DMS114 treated with DMSO at 0.1 percent for 48 hours (cell line): Measurements from ENCODE around the gene SERPINB6.
"Not testable (repeated sequence)": the region's sequence is repeated elsewhere in the genome, so short reads cannot be mapped to it uniquely, and the experiment has no call there.

Experiments
- DNase-seq: peaks from one replicate; lab custom pipeline; 2025; ENCODE audit not compliant: unreplicated experiment; lab: John Stamatoyannopoulos, UW

Gene SERPINB6

DNA sequence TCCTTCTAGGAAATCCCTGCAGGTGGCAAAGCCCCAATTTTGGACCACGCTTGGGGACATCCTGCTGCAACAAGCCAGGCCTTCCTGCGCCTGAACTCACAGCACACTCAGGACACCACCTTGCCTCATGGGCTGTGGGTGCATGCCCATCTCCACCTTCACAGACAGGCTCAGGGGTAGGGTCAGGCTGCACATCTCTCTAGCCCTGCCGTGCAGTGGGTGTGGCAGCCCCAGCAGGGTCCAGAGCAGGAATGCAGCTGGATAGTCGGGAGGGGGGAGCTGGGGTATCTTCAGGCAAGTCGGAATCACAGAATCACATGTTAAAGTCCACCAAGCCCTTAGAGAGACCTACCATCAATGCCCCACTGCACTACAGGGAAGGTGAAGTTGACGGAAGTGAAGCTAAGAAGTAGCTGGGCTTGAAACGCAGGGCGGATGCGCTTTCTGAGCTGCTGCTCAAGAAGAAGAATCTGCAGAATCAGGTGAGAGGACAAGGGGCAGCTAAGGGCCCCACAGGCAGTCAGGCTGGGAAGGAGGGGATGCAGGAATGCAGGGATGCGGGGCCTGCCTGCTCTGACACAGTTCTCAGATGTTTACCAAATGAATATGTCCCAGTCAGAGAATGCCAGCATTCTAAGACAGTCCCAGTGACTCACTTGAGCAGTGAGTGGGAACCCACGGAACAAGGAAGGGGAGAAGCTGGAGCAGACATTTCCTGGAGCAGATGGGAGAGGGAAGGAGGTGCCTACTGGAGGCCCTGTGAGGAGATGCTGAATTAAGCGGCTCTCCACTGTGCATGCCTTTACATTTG lies 11.3 kb downstream of the SERPINB6 start:
- DNase-seq: no peak

DNA sequence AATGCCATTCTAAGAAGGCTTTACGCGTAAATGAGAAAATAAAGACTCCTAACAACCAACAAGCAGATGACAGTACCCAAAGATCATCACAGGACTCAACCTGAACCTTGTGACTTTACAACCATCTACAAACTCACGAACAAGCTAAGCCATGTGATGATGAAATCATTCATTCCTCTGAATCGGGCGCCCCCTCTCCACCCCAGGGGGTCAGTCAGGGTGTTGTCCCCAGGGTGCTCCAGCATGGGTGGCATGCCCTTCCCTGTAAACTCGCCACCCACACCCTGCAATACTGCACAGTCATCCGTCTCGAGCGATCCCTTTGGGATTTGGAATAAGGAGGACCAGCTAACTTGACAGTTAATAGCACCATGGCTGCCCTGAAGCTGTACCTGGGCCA lies 12.6 kb downstream of the SERPINB6 start:
- no peak for DNase-seq

GRCh38 chr6:2958331-2958711 lies 13.0 kb downstream of the SERPINB6 start:
- DNase-seq: no peak

DNA sequence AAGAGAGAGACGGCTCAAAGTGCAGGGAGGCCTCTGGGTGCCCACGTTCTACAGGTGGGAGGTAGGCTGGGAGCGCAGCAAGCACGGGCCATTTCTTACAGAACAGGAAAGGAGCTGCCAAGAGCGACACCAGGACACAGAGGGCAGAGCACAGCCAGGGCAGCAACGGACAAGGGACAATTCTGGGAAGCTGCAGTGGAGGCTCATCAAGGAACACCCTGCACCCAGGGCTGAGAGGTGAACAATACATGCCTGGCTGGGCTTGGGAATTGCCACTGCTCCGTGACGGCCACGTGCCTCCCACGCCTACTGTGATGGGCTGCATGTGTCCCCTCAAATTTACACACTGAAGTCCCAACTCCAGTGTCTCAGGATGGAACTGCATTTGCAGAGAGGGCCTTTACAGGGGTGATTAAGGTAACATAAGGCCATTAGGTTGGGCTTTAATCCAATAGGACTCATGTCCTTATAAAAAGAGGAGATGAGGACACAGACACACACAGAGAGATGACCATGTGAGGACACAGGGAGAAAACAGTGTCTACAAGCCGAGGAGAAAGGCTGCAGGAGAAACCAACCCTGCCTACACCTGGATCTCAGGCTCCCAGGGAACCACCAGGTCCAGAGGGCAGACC lies 13.6 kb downstream of the SERPINB6 start:
- DNase-seq: no peak

GRCh38 chr6:2956930-2957685 lies 14.3 kb downstream of the SERPINB6 start:
- no peak for DNase-seq

DNA sequence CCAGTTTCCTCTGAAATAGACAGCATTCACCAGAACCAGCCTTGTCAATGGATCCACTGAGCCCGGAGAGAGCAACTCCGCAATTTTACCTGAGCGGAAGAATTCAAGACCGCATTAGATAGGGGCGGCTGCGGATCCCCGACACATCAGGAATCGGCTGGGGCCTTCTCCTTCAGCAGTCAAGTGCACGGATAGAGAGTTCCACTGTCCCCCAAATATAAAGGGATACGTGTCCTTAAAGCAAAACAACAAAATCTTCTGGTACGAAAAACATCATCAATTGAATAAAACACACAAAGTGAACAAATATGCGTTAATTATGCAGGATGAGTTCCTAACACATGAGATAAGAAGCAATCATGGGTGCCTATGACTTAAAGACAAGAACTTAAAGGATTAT lies 18.3 kb downstream of the SERPINB6 start:
- no peak for DNase-seq

GRCh38 chr6:2952557-2953095 lies 18.7 kb downstream of the SERPINB6 start:
- DNase-seq: peak; percentile 29

DNA sequence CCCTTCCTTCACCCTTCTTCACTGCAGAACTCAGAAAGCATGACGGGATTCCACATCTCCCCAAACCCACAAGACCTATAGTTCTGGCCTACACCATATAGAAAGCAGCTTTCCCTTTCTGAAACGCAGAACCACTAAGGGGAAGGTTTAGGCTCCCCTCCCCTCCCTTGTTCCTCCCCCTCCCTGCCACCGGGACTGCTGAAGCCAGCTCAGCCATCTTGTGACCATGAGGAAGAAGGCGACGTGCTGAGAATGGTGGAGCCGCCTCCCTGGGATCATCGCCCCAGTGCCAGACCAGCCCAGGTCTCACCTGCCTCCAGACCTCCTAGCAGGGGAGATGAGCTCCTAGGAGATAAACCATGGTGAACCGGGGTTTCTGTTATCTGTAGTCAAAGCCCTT lies 19.6 kb downstream of the SERPINB6 start:
- DNase-seq: no peak

GRCh38 chr6:2950713-2951112 lies 20.7 kb downstream of the SERPINB6 start:
- no peak for DNase-seq

GRCh38 chr6:2949536-2950083 lies 21.8 kb downstream of the SERPINB6 start:
- no peak for DNase-seq

DNA sequence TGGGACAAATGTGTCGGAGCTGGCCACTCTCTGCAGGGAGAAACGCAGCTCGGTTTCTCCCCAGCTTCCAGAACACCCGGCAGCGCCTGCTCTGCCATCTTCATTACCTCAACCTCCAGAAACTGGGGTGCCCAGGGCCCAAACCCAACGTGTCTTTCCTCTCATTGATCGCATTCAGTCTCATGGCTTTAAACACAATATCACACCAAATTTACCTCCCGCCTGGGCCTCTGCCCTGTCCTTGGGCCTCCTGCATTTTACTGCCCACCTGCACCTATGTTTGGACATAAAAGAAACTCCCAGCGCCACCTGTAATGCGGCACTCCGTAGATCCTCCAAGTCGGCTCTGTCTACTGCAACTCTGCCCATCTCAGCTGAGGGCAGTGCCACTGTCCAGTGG lies 22.2 kb downstream of the SERPINB6 start:
- no peak for DNase-seq

DNA sequence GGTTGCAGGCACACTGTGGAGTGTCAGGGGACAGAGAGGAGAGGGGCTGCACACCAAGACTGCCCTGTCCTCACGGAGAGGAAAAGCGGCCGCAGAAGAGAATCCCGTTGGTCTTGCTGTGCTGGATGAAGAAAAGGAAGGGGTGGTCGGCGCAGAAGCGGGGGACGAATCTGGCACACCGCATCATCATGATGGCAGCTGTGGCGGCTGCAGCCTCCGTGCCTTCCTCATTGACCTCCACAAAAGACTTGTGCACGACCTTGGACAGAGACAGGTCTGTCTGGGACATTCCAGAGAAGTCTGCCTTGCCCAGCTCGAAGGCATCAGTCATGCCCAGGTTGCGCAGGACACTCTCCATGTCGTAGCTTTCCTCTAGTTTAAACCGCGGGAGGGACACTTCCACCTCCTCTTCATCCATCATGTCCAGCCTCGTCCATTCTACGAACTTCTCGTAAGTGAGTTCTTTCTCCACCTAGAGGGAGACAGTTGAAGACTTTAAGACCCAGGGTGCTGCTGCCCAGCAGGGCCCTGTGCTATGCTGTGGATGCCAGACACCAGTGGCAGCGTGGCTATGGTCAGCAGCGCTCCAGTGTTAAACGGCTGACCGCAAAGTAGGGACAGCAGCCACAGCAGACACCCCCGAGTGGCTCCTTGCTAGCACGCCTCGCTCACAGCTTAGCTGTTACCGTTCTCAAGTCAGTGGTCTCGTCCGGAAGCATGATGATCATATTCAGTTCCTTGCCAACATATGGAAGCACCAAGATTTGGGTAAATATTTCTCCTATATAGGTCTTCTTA lies 22.9 kb downstream of the SERPINB6 start:
- no peak for DNase-seq

DNA sequence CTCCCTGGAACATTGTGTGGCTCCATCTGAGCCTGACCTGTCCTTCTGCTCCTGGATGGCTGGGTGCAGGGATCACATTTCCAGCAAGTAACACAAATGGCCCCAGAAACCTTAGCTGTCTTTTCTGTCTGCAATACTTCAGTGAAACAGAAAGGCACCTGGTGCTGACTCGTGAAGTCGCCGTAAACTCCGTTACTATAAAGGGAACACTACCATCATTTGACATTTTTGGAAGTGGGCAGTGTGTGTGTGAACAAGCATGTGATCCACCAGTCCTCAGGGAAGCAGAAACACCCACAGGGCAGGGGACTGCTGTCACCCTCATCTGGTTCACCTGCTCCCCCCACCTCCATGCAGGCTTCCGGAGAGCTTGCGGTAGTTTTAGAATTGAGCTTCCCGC lies 23.9 kb downstream of the SERPINB6 start:
- no peak for DNase-seq

DNA sequence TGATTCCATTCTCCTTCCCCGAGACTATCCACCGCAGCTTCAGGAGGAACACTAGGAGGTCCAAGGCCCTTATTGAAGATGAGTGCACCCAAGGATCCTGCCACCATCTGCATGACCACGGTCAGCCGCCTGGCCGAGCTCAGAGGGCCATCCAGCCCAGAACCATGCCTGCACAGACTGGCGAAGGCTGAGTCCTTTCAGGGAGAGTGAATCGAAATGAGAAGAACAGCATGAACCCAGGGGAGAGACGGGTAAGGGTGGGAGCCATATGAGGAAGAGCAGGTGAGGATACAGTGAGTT lies 26.3 kb downstream of the SERPINB6 start:
- no peak for DNase-seq

- DNase-seq: no peak
Observed at GRCh38 chr6:2944405-2945152, 26.8 kb downstream of the SERPINB6 start.

DNA sequence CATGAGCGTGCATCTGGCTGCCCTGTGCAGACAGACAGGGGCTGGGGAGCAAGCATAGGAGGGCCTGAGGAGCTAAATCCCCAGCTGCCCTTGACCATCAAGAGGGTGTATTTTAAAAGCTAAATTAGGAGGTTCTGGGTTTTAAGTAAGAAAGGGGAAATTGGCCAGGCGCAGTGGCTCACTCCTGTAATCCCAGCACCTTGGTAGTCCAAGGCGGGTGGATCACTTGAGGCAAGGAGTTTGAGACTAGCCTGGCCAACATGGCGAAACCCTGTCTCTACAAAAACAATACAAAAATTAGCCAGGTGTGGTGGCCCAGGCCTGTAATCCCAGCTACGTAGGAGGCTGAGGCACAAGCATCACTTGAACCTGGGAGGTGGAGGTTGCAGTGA lies 27.8 kb downstream of the SERPINB6 start:
- DNase-seq: no peak

DNA sequence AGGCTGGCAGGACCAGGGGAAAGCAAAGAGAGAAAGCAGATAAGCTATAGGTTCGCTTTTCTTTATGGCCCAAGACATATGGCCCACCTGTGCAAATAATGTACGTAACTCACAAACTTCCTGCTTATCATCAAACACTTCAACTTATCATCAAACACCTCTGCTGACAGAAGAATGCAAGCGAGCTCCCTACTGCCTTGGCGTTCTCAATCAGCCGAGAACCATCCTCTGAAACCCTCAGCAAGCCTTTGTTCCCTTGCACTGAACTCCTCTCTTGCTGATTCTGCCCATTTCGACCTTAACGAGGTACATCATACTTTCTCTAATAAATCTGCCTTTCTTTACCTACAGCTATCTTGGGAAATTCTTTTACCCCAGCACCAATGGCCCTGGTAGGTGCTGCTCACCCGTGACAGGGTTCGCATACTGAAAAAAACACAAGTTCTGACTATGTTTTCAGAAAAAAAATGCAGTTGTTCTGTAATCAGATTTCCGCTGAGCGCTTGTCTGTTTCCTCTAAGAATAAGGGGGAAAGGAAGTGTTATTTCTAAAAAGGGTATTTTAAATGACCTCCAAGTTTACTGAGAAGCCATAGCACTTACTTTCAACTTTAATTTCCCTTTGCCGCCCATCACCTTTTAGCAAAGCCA lies 28.3 kb downstream of the SERPINB6 start:
- DNase-seq: no peak

- not testable (repeated sequence) for DNase-seq
Observed at GRCh38 chr6:2942116-2942515, 29.3 kb downstream of the SERPINB6 start.

GRCh38 chr6:2940851-2941250 lies 30.5 kb downstream of the SERPINB6 start:
- DNase-seq: no peak
